ENCODE data around the gene CRTC2. TPM values are rescaled to one million over a fixed set of nuclear protein-coding genes. Genes with fewer than 3 reads are reported as not detected.

The CRTC2 gene
- total and polyA plus RNA-seq, 9 of the 15 experiments (the other 6 are each of a cell fraction or from before 2014, with no cell fraction given): 2.7 to 26.4 (median 10.2) TPM

- TF ChIP-seq, protein P1, sequence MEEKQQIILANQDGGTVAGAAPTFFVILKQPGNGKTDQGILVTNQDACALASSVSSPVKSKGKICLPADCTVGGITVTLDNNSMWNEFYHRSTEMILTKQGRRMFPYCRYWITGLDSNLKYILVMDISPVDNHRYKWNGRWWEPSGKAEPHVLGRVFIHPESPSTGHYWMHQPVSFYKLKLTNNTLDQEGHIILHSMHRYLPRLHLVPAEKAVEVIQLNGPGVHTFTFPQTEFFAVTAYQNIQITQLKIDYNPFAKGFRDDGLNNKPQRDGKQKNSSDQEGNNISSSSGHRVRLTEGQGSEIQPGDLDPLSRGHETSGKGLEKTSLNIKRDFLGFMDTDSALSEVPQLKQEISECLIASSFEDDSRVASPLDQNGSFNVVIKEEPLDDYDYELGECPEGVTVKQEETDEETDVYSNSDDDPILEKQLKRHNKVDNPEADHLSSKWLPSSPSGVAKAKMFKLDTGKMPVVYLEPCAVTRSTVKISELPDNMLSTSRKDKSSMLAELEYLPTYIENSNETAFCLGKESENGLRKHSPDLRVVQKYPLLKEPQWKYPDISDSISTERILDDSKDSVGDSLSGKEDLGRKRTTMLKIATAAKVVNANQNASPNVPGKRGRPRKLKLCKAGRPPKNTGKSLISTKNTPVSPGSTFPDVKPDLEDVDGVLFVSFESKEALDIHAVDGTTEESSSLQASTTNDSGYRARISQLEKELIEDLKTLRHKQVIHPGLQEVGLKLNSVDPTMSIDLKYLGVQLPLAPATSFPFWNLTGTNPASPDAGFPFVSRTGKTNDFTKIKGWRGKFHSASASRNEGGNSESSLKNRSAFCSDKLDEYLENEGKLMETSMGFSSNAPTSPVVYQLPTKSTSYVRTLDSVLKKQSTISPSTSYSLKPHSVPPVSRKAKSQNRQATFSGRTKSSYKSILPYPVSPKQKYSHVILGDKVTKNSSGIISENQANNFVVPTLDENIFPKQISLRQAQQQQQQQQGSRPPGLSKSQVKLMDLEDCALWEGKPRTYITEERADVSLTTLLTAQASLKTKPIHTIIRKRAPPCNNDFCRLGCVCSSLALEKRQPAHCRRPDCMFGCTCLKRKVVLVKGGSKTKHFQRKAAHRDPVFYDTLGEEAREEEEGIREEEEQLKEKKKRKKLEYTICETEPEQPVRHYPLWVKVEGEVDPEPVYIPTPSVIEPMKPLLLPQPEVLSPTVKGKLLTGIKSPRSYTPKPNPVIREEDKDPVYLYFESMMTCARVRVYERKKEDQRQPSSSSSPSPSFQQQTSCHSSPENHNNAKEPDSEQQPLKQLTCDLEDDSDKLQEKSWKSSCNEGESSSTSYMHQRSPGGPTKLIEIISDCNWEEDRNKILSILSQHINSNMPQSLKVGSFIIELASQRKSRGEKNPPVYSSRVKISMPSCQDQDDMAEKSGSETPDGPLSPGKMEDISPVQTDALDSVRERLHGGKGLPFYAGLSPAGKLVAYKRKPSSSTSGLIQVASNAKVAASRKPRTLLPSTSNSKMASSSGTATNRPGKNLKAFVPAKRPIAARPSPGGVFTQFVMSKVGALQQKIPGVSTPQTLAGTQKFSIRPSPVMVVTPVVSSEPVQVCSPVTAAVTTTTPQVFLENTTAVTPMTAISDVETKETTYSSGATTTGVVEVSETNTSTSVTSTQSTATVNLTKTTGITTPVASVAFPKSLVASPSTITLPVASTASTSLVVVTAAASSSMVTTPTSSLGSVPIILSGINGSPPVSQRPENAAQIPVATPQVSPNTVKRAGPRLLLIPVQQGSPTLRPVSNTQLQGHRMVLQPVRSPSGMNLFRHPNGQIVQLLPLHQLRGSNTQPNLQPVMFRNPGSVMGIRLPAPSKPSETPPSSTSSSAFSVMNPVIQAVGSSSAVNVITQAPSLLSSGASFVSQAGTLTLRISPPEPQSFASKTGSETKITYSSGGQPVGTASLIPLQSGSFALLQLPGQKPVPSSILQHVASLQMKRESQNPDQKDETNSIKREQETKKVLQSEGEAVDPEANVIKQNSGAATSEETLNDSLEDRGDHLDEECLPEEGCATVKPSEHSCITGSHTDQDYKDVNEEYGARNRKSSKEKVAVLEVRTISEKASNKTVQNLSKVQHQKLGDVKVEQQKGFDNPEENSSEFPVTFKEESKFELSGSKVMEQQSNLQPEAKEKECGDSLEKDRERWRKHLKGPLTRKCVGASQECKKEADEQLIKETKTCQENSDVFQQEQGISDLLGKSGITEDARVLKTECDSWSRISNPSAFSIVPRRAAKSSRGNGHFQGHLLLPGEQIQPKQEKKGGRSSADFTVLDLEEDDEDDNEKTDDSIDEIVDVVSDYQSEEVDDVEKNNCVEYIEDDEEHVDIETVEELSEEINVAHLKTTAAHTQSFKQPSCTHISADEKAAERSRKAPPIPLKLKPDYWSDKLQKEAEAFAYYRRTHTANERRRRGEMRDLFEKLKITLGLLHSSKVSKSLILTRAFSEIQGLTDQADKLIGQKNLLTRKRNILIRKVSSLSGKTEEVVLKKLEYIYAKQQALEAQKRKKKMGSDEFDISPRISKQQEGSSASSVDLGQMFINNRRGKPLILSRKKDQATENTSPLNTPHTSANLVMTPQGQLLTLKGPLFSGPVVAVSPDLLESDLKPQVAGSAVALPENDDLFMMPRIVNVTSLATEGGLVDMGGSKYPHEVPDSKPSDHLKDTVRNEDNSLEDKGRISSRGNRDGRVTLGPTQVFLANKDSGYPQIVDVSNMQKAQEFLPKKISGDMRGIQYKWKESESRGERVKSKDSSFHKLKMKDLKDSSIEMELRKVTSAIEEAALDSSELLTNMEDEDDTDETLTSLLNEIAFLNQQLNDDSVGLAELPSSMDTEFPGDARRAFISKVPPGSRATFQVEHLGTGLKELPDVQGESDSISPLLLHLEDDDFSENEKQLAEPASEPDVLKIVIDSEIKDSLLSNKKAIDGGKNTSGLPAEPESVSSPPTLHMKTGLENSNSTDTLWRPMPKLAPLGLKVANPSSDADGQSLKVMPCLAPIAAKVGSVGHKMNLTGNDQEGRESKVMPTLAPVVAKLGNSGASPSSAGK (IDR thresholded peaks at IDR 0.05): peak; percentile 67
- no peak for TF ChIP-seq KLF6 (CRISPR knock-in tag; IDR thresholded peaks at IDR 0.05; ENCODE audit: borderline replicate concordance)
- TF ChIP-seq E2F1 (CRISPR knock-in tag; IDR thresholded peaks at IDR 0.05): peak; percentile 43; the same call in 1 of the 2 replicates
- TF ChIP-seq TAF7 (tag; IDR thresholded peaks at IDR 0.05): 0 out of 2 replicates have a peak, but pooled peaks have one; percentile 36
- TF ChIP-seq KDM5B (IDR thresholded peaks at IDR 0.05; ENCODE audit: insufficient replicate concordance, low read depth, low read length): peak; percentile 56
- TF ChIP-seq, protein P2, sequence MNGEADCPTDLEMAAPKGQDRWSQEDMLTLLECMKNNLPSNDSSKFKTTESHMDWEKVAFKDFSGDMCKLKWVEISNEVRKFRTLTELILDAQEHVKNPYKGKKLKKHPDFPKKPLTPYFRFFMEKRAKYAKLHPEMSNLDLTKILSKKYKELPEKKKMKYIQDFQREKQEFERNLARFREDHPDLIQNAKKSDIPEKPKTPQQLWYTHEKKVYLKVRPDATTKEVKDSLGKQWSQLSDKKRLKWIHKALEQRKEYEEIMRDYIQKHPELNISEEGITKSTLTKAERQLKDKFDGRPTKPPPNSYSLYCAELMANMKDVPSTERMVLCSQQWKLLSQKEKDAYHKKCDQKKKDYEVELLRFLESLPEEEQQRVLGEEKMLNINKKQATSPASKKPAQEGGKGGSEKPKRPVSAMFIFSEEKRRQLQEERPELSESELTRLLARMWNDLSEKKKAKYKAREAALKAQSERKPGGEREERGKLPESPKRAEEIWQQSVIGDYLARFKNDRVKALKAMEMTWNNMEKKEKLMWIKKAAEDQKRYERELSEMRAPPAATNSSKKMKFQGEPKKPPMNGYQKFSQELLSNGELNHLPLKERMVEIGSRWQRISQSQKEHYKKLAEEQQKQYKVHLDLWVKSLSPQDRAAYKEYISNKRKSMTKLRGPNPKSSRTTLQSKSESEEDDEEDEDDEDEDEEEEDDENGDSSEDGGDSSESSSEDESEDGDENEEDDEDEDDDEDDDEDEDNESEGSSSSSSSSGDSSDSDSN (IDR thresholded peaks at IDR 0.05; ENCODE audit: borderline replicate concordance in 1 of 2, low read depth in 2 of 2, low read length in 2 of 2): peak in 1 of 2 experiments; percentile 35; a peak in 1 of 4 replicates
- TF ChIP-seq FOXA3 (CRISPR knock-in tag; conservative IDR thresholded peaks at IDR 0.05 in 1 of 2, IDR thresholded peaks at IDR 0.05 in 1 of 2): 0 out of 4 replicates have a peak, but pooled peaks of 1 of the 2 experiments have one; percentile 51
- TF ChIP-seq, protein P3, sequence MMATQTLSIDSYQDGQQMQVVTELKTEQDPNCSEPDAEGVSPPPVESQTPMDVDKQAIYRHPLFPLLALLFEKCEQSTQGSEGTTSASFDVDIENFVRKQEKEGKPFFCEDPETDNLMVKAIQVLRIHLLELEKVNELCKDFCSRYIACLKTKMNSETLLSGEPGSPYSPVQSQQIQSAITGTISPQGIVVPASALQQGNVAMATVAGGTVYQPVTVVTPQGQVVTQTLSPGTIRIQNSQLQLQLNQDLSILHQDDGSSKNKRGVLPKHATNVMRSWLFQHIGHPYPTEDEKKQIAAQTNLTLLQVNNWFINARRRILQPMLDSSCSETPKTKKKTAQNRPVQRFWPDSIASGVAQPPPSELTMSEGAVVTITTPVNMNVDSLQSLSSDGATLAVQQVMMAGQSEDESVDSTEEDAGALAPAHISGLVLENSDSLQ (IDR thresholded peaks at IDR 0.05): peak; percentile 99
Measured at GRCh38 chr1:153963030-153963849, 4.8 kb upstream of the CRTC2 start, which contains the start of gene SLC39A1 (continued).

Data from K562 (cell line).